ENCODE results near the gene LKAAEAR1. TPM values are rescaled to one million over a fixed set of nuclear protein-coding genes. Genes with fewer than 3 reads are reported as not detected.

LKAAEAR1 gene
- total RNA-seq, 1 donor from 2014 or later: not detected

DNA sequence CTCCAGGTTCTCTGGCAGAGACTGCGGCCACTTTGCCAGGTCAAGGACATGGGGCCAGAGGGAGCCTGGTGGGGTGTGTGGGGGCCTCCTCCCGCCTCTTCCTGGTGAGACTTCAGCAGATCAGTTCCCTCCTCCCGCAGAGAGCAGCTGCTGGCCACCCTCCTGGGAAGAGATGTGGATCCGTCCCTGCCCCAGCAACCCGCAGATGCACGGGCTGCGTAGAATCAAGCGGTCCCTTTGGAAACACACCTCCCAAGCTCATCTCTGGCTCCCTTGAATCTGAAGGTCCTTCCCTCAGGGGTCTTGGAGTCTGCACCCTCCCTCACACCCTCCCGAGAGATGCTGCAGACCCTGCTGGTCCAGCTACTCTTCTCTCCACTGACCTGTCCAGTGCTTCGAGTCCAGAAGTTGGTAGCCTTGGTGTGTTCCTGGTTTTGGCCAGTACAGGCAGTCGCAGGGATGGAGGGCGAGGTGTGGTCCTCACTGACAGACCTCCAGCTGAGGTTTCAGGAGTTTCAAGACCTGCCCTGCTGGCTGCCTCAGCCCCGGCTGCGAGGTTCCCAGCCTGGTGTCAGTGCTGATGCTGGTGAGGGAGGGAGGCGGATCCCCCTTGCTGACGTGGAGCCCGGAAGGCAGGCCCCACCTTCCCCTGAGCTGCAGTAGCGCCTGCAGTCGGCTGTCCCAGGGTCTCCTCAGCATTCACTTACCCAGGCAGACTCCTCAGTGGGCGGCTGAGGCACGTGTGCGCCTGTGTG is 23.0 kb upstream of the LKAAEAR1 start, which contains the start of gene NPBWR2:
Gene NPBWR2 (minus strand): TSS at position 585 of the 755 bp plus-strand sequence. CDS start 734 bp downstream, outside the sequence.
- TF ChIP-seq, protein P1, sequence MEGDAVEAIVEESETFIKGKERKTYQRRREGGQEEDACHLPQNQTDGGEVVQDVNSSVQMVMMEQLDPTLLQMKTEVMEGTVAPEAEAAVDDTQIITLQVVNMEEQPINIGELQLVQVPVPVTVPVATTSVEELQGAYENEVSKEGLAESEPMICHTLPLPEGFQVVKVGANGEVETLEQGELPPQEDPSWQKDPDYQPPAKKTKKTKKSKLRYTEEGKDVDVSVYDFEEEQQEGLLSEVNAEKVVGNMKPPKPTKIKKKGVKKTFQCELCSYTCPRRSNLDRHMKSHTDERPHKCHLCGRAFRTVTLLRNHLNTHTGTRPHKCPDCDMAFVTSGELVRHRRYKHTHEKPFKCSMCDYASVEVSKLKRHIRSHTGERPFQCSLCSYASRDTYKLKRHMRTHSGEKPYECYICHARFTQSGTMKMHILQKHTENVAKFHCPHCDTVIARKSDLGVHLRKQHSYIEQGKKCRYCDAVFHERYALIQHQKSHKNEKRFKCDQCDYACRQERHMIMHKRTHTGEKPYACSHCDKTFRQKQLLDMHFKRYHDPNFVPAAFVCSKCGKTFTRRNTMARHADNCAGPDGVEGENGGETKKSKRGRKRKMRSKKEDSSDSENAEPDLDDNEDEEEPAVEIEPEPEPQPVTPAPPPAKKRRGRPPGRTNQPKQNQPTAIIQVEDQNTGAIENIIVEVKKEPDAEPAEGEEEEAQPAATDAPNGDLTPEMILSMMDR (IDR thresholded peaks at IDR 0.05; ENCODE audit: unreplicated experiment): no peak
- Mint-ChIP-seq H3K36me3 (ENCODE audit: low read depth, unreplicated experiment) (no peaks in the 10 kb centered on the region), H3K4me1 (ENCODE audit: unreplicated experiment) (no peaks in the 10 kb centered on the region), H3K27ac (ENCODE audit: unreplicated experiment) (no peak within 1 kb of the TSS), H3K27me3 (ENCODE audit: unreplicated experiment) (peaks cover 7% of the 10 kb centered on the region), H3K4me3 (ENCODE audit: unreplicated experiment) (no peak within 1 kb of the TSS), H3K9me3 (ENCODE audit: unreplicated experiment) (no peaks in the 10 kb centered on the region)
- no peak for DNase-seq (ENCODE audit: low spot score)

DNA sequence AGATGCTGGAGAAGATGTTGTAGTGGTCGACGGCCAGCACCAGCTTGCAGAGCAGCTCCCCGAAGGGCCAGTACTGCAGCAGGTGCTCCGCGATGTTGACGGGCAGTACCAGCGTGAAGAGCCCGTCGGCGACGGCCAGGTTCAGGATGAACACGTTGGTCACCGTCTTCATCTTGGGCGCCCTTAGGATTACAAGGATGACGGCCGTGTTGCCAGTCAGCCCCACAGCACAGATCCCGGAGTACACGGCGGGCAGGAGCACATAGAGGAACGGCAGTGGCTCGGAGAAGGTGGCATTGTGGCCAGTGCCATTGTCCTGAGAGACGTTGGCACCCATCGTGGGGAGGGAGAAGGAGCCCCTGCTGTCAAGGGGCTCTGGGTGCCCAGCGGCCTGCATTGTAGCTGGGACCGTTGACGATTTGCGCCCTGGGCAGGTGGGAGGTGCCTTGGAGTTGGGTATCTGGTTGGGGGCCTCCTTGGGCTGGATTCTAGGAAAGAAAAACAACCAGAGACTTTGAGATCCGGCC is 22.3 kb upstream of the LKAAEAR1 start:
- Mint-ChIP-seq H3K4me3 (ENCODE audit: unreplicated experiment) (no peak overlapping the region), H3K9me3 (ENCODE audit: unreplicated experiment) (no peaks in the 10 kb centered on the region), H3K4me1 (ENCODE audit: unreplicated experiment) (no peaks in the 10 kb centered on the region), H3K27me3 (ENCODE audit: unreplicated experiment) (peaks cover 8% of the 10 kb centered on the region), H3K36me3 (ENCODE audit: low read depth, unreplicated experiment) (no peaks in the 10 kb centered on the region), H3K27ac (ENCODE audit: unreplicated experiment) (no peak overlapping the region)
- TF ChIP-seq, protein P1 (IDR thresholded peaks at IDR 0.05; ENCODE audit: unreplicated experiment): no peak
- DNase-seq (ENCODE audit: low spot score): no peak

DNA sequence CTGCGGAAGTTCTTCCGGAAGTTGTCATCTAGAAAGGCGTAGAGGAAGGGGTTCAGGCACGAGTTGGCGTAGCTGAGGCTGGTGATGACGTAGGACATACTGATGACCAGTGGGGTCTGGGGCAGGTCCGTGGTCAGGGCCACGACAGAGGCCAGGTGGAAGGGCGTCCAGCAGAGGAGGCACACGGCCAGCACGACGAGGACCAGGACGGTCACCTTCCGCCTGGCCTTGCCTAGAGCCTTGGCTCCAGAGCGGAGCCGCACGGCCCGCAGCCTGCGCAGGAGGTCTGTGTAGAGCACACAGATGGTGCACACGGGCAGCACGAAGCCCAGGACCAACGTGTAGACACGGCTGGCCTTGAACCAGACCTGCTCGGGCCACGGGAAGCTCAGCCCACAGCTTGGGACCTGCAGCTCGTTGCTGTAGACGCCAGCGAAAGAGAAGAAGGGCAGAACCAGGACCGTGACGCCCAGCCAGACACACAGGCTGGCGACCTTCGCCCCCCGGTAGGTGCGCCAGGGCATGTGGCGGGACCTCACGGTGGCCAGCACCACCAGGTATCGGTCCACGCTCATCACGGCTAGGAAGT is 21.7 kb upstream of the LKAAEAR1 start:
- TF ChIP-seq, protein P1 (IDR thresholded peaks at IDR 0.05; ENCODE audit: unreplicated experiment): no peak
- peaks cover 8% of the 10 kb centered on the region for H3K27me3 Mint-ChIP-seq (ENCODE audit: unreplicated experiment)
- H3K4me3 Mint-ChIP-seq (ENCODE audit: unreplicated experiment): peak overlapping the region; percentile 15
- no peaks in the 10 kb centered on the region for H3K36me3 Mint-ChIP-seq (ENCODE audit: low read depth, unreplicated experiment)
- H3K9me3 Mint-ChIP-seq (ENCODE audit: unreplicated experiment): no peaks in the 10 kb centered on the region
- H3K27ac Mint-ChIP-seq (ENCODE audit: unreplicated experiment): no peak overlapping the region
- DNase-seq (ENCODE audit: low spot score): no peak
- H3K4me1 Mint-ChIP-seq (ENCODE audit: unreplicated experiment): no peaks in the 10 kb centered on the region

DNA sequence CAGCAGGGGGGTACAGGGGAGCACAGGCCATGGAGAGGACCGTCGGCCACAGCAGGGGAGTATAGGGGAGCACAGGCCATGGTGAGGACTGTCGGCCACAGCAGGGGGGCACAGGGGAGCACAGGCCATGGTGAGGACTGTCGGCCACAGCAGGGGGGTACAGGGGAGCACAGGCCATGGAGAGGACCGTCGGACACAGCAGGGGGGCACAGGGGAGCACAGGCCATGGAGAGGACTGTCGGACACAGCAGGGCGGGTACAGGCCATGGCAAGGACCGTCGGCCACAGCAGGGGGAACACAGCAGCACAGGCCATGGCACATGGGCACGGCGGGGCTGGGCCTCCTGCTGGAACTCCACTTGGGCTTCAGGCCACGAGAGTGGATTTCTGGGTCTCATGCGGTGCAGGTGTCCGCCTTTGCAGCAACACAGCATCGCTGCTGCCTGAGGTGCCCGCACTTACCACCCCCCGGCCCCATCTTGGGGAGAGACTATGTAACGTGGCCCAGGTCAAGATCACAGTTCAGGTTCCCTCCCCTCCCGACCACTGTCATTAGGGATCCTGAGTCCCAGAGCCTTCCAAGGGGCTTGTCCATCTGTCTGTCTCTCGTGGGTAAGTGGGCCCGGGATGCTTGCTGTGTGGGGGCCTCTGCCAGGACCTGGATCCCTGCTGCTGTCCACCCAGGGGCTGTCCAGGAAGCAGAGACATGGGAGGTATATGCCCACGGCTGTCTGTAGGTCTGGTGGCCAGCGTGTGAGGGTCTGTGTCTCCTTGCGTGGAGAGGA is 20.7 kb upstream of the LKAAEAR1 start:
- Mint-ChIP-seq H3K4me3 (ENCODE audit: unreplicated experiment) (no peak overlapping the region), H3K36me3 (ENCODE audit: low read depth, unreplicated experiment) (no peaks in the 10 kb centered on the region), H3K4me1 (ENCODE audit: unreplicated experiment) (no peaks in the 10 kb centered on the region), H3K9me3 (ENCODE audit: unreplicated experiment) (no peaks in the 10 kb centered on the region), H3K27me3 (ENCODE audit: unreplicated experiment) (peaks cover 8% of the 10 kb centered on the region), H3K27ac (ENCODE audit: unreplicated experiment) (no peak overlapping the region)
- TF ChIP-seq, protein P1 (IDR thresholded peaks at IDR 0.05; ENCODE audit: unreplicated experiment): no peak
- no peak for DNase-seq (ENCODE audit: low spot score)
